ENCODE measurements around the gene SLC25A36. TPM values are rescaled to one million over a fixed set of nuclear protein-coding genes. Genes with fewer than 3 reads are reported as not detected.

Gene SLC25A36
- total and polyA plus RNA-seq, 10 donors, result 19.1 to 82.5 (median 54.3) TPM

- DNase-seq, result no peak
- intact Hi-C loops (cut with DNase I; ENCODE audit: low total_unique reads), result loop anchor here (5.0 kb wide), 2 partner anchors 205 to 290 kb away; no protein-coding TSS in a partner anchor
- H3K4me3 ChIP-seq, result no peak overlapping the region
Measured at GRCh38 chr3:140902791-140903190, 38.8 kb upstream of the SLC25A36 start.

GRCh38 chr3:140903196-140903595 is 38.4 kb upstream of the SLC25A36 start:
- Histone ChIP-seq H3K9me3 (no peaks in the 10 kb centered on the region), H3K27ac (no peak overlapping the region), H3K27me3 (replicated peaks in 1 of 7) (no peaks in the 10 kb centered on the region), H3K36me3 (no peaks in the 10 kb centered on the region), H3K4me1 (no peaks in the 10 kb centered on the region), H3K4me3 (no peak overlapping the region)
- no peak for TF ChIP-seq POLR2AphosphoS5 (IDR thresholded peaks at IDR 0.05)
- TF ChIP-seq, protein P1, sequence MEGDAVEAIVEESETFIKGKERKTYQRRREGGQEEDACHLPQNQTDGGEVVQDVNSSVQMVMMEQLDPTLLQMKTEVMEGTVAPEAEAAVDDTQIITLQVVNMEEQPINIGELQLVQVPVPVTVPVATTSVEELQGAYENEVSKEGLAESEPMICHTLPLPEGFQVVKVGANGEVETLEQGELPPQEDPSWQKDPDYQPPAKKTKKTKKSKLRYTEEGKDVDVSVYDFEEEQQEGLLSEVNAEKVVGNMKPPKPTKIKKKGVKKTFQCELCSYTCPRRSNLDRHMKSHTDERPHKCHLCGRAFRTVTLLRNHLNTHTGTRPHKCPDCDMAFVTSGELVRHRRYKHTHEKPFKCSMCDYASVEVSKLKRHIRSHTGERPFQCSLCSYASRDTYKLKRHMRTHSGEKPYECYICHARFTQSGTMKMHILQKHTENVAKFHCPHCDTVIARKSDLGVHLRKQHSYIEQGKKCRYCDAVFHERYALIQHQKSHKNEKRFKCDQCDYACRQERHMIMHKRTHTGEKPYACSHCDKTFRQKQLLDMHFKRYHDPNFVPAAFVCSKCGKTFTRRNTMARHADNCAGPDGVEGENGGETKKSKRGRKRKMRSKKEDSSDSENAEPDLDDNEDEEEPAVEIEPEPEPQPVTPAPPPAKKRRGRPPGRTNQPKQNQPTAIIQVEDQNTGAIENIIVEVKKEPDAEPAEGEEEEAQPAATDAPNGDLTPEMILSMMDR (IDR thresholded peaks at IDR 0.05 in 8 of 11, conservative IDR thresholded peaks at IDR 0.05 in 3 of 11), result no peak
- no peak for TF ChIP-seq POLR2A (IDR thresholded peaks at IDR 0.05)
- intact Hi-C loops (cut with DNase I; ENCODE audit: low total_unique reads), result loop anchor here (5.0 kb wide), 2 partner anchors 204 to 289 kb away; no protein-coding TSS in a partner anchor
- DNase-seq, result no peak

More at GRCh38 chr3:140902791-140903190, 38.8 kb upstream of the SLC25A36 start:
- H3K36me3 ChIP-seq, result no peaks in the 10 kb centered on the region
- H3K27ac ChIP-seq, result no peak overlapping the region
- no peaks in the 10 kb centered on the region for H3K27me3 ChIP-seq (replicated peaks in 1 of 7)
- no peak for TF ChIP-seq POLR2A (IDR thresholded peaks at IDR 0.05)
- TF ChIP-seq, protein P1 (IDR thresholded peaks at IDR 0.05 in 8 of 11, conservative IDR thresholded peaks at IDR 0.05 in 3 of 11), result no peak
- TF ChIP-seq POLR2AphosphoS5 (IDR thresholded peaks at IDR 0.05), result no peak
- H3K4me1 ChIP-seq, result no peaks in the 10 kb centered on the region
- no peaks in the 10 kb centered on the region for H3K9me3 ChIP-seq

- TF ChIP-seq POLR2A (IDR thresholded peaks at IDR 0.05), result no peak
- TF ChIP-seq POLR2AphosphoS5 (IDR thresholded peaks at IDR 0.05), result no peak
- no peak for DNase-seq
- no peaks in the 10 kb centered on the region for H3K9me3 ChIP-seq
- H3K27ac ChIP-seq, result no peak overlapping the region
- H3K27me3 ChIP-seq (replicated peaks in 1 of 7), result no peaks in the 10 kb centered on the region
- no peak overlapping the region for H3K4me3 ChIP-seq
- 82 to 86% (median 84%) methylated on average over 1 of the region's 1 CpG for WGBS, 5 donors
- H3K4me1 ChIP-seq, result no peaks in the 10 kb centered on the region
- intact Hi-C loops (cut with DNase I; ENCODE audit: low total_unique reads), result loop anchor here (5.0 kb wide), 2 partner anchors 203 to 288 kb away; no protein-coding TSS in a partner anchor
- H3K36me3 ChIP-seq, result no peaks in the 10 kb centered on the region
Measured at GRCh38 chr3:140904521-140904920, 37.1 kb upstream of the SLC25A36 start.

DNA sequence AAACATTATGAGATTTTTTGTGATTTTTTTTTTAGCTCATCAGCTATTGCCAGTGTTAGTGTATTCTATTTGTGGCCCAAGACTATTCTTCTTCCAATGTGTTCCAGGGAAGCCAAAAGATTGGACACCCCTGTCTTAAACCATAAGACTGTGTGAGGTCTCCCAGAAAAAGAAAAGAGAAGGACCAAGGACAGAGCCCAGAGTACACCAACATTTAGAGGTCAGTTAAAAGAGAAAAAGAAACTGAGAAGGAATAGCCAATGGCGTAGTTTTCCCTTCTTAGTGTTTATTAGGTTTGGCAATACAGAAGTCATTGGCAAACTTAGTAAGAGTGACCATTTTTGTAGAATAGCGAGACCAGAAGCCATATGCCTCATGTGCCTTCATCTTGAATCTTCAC is 36.1 kb upstream of the SLC25A36 start:
- Histone ChIP-seq H3K27ac (no peak overlapping the region), H3K27me3 (replicated peaks in 1 of 7) (no peaks in the 10 kb centered on the region), H3K36me3 (no peaks in the 10 kb centered on the region), H3K4me1 (no peaks in the 10 kb centered on the region), H3K4me3 (no peak overlapping the region), H3K9me3 (no peaks in the 10 kb centered on the region)
- TF ChIP-seq POLR2A (IDR thresholded peaks at IDR 0.05) (no peak), POLR2AphosphoS5 (IDR thresholded peaks at IDR 0.05) (no peak)
- TF ChIP-seq, protein P1 (IDR thresholded peaks at IDR 0.05 in 8 of 11, conservative IDR thresholded peaks at IDR 0.05 in 3 of 11), result no peak
- WGBS, 5 donors, result 82 to 96% (median 90%) methylated on average over 2 of the region's 2 CpGs
- no peak for DNase-seq
- intact Hi-C loops (cut with DNase I; ENCODE audit: low total_unique reads), result no loop called here

DNA sequence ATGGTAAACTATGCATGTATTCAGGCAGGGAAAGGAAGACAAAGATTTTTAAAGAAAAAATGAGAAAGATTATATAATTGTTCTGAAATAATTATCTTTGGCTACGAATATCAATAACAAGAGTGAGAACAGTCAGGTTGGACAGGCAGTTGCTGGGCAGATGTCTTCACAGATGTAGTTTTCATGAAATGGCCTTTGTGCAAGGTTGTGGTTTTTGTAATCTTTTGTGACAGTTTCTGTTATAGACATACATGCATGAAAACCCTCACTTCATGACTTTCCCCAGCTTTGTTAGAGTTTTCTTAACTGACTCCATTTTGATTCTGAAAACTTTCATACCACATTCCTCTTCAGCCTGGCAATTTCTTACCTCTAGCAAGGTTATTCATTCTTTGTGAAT is 34.9 kb upstream of the SLC25A36 start:
- H3K9me3 ChIP-seq, result no peaks in the 10 kb centered on the region

More for the DNA sequence above, 34.9 kb upstream of the SLC25A36 start:
- intact Hi-C loops (cut with DNase I; ENCODE audit: low total_unique reads), result no loop called here
- no peak overlapping the region for H3K4me3 ChIP-seq
- no peaks in the 10 kb centered on the region for H3K27me3 ChIP-seq (replicated peaks in 1 of 7)
- no peaks in the 10 kb centered on the region for H3K36me3 ChIP-seq
- no peak for DNase-seq
- H3K4me1 ChIP-seq, result no peaks in the 10 kb centered on the region
- no peak overlapping the region for H3K27ac ChIP-seq
- WGBS, 5 donors, result 60 to 72% (median 63%) methylated on average over 1 of the region's 1 CpG
- TF ChIP-seq POLR2AphosphoS5 (IDR thresholded peaks at IDR 0.05) (no peak), POLR2A (IDR thresholded peaks at IDR 0.05) (no peak)
- TF ChIP-seq, protein P1 (IDR thresholded peaks at IDR 0.05 in 8 of 11, conservative IDR thresholded peaks at IDR 0.05 in 3 of 11), result no peak

All from spleen (tissue), 11 donors.